ENCODE data around the gene FHAD1.

The FHAD1 gene

DNA sequence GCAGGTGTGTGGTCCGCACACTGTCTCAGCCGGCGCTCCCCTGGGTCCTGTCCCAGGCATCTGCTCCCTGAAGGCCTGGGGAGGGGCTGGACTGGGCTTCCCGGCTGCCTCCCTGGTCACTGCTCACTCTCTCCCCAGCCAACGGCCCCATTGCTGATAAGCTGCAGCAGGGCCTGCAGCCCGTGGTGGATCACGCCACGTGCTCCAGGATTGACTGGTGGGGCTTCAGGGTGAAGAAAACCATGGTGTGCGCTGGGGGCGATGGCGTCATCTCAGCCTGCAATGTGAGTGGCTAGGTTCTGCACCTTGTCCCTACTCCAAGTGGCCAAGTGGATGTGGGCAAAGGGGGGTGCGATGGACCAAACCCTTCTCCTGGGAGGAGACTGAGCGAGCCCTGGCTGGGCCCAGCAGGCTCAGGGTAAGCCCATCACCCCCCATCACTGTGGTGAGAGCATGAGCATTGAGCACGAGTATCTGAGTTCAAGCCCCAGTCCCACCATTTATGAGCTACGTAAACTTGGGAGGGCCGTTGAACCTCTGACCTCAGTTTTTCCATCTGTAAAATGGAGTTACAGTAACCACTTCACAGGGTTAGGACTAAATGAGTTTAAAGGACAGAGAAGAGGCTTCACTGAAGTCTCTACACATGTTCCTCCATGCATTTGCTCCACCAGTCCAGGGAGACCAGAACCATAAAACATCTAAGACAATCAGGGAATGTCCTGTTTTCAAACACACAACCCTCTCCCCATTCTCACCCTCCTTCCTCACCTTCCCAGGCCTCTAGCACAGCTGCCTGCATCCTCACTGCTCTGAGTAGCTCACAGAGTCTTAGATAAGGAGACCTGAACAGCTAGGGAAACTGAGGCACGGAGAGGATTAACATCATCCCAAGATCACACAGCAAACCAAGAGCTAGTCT is 197.7 kb downstream of the FHAD1 start:
- FAIRE-seq = no peak

DNA sequence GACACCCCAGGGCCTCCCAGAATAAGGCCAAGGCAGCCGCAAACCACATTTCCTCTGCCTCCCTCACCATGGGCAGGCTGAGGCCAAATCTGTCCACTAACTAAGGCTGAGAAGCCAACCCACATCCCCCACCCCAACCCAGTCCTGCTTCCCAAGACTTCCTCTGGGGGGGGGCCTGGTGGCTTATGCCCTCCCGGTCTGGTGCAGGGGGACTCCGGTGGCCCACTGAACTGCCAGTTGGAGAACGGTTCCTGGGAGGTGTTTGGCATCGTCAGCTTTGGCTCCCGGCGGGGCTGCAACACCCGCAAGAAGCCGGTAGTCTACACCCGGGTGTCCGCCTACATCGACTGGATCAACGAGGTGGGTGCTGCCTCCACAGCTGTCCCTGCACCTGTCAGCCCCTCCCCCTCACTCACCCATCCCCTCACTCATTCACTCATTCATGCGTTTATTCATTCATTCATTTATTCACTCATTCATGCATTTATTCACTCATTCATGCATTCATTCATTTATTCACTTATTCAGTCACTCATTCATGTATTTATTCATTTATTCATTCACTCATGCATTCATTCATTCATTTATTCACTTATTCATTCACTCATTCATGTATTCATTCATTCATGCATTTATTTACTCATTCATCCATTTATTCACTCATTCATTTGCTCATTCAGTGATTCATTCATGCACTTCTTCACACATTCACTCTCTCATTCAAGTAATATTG is 198.5 kb downstream of the FHAD1 start:
- no peak for FAIRE-seq

DNA sequence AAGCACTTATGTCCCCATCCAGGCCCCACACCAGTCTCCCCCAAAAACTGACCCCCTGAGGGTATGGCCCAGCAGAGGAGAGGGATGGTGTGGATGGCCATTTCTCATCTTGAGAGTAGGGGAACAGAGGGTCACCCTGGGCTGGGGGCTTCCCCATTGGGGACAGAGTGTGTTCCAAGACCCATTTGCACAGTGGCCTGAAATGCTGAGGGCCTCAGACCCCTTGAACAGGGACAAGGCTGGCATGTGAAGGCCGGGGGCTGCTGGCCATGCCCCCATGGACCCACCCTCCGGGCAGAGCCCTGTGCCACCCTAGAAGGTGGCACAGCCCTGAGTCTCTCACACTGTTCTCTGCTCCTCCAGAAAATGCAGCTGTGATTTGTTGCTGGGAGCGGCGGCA is 199.2 kb downstream of the FHAD1 start:
- FAIRE-seq = no peak
